Activated T-helper 1 cell treated with anti-CD3 and anti-CD28 coated beads, Interleukin-12 subunit alpha, Interleukin-12 subunit beta, Interleukin-2, Interleukin-4 antibody, amounts not matched to agents 30 ng/mL and 10 ng/mL and 1 ng/mL, durations not matched to agents 14 hours and 24 hours and 36 hours (primary cell): ENCODE measurements around the gene RPS6KA2. TPM values are rescaled to one million over a fixed set of nuclear protein-coding genes. Genes with fewer than 3 reads are reported as not detected.

ENCODE experiments used
- DNase-seq: peaks from one replicate; pipeline ENCODE4 v3.0.0; 2021; ENCODE audit warnings: low spot score
- H3K27ac Mint-ChIP-seq: one replicate; pipeline ENCODE4 v1.8.0; 2021; ENCODE audit warnings: mild to moderate bottlenecking, mixed read lengths
- H3K27me3 Mint-ChIP-seq: one replicate; pipeline ENCODE4 v1.8.0; 2022; ENCODE audit warnings: mild to moderate bottlenecking, moderate library complexity, mixed read lengths; ENCODE audit not compliant: insufficient read depth
- H3K36me3 Mint-ChIP-seq: one replicate; pipeline ENCODE4 v1.8.0; 2021; ENCODE audit warnings: low read depth, mixed read lengths
- H3K4me1 Mint-ChIP-seq: one replicate; pipeline ENCODE4 v1.8.0; 2021; ENCODE audit warnings: low read depth, mixed read lengths
- H3K4me3 Mint-ChIP-seq: one replicate; pipeline ENCODE4 v1.8.0; 2021; ENCODE audit warnings: mild to moderate bottlenecking, moderate library complexity, mixed read lengths
- H3K9me3 Mint-ChIP-seq: one replicate; pipeline ENCODE4 v1.8.0; 2021; ENCODE audit warnings: mixed read lengths
- intact Hi-C: fragments of 100-400 bp; cut with micrococcal nuclease; formaldehyde crosslinking; loops from one replicate; pipeline ENCODE4 v1.15.1; 2024
- total RNA-seq: library from RNA; stranded (reverse); gene quantifications from 2 replicates; pipeline ENCODE4 v1.2.3, GENCODE V29; 2022

Gene RPS6KA2
- total RNA-seq, 1 donor from 2014 or later: 2.0 TPM

DNA sequence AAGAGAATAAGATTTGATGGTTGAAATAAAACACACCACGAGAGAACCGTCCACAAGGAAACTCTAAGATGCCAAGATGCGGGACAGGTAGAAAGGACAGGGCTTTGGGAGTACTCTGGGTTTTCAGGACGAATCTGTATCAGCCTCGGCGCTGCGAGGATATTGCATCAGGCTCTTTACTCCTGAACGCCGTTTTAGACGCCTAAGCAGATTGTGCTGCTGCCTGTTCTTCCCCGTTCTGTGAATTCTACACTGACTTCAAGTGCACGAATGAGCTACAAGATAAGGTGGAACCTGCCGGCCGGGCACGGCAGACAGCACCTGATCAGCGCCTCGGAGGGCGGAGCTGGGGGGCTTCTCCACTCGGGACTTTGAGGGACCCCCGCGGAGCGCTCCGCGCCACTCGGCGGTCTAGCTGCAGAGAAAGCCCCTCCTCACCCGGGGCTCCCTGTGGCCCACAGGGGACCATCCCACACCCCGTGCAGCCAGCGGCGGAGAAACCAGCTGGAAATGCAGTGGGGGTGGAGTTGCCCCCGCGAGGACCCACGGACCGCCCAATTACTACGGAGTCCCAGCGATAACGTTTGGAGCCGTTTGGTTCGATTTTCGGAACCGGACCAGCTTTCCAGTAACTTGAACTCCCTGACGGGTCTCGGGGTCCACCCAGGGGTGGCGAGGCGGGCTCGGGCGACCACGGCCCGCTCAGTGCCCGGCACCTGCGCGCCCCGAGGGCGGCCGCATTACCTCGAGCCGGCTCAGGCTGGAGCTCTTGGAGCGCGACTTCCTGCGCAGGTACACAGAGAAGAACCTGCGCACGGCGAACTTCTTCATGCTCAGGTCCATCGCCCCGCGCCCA is 646 bp downstream of the RPS6KA2 start:
- H3K36me3 Mint-ChIP-seq: no peaks in the 10 kb centered on the region
- intact Hi-C loops: loop anchor here (1.0 to 5.0 kb wide), 10 partner anchors 38 to 724 kb away; partner anchors contain the start of gene CEP43
- H3K27me3 Mint-ChIP-seq: peaks cover 46% of the 10 kb centered on the region
- H3K4me1 Mint-ChIP-seq: peaks cover 29% of the 10 kb centered on the region
- peak; percentile 8 for DNase-seq
- H3K4me3 Mint-ChIP-seq: peak overlapping the region; percentile 82
- no peaks in the 10 kb centered on the region for H3K9me3 Mint-ChIP-seq
- no peak overlapping the region for H3K27ac Mint-ChIP-seq

- peaks cover 29% of the 10 kb centered on the region for H3K4me1 Mint-ChIP-seq
- H3K27ac Mint-ChIP-seq: no peak overlapping the region
- H3K4me3 Mint-ChIP-seq: no peak overlapping the region
- no peak for DNase-seq
- intact Hi-C loops: loop anchor here (5.0 kb wide), 1 partner anchor 348 kb away; no protein-coding TSS in a partner anchor
- H3K27me3 Mint-ChIP-seq: peaks cover 46% of the 10 kb centered on the region
- H3K36me3 Mint-ChIP-seq: no peaks in the 10 kb centered on the region
- H3K9me3 Mint-ChIP-seq: no peaks in the 10 kb centered on the region
These were observed 1.7 kb downstream of the RPS6KA2 start for GRCh38 chr6:166625356-166625755.

- peaks cover 40% of the 10 kb centered on the region for H3K27me3 Mint-ChIP-seq
These were observed 2.8 kb downstream of the RPS6KA2 start for GRCh38 chr6:166624275-166624674.

GRCh38 chr6:166623318-166623717 is 3.7 kb downstream of the RPS6KA2 start:
- Mint-ChIP-seq H3K4me1 (peaks cover 15% of the 10 kb centered on the region), H3K27ac (no peak overlapping the region), H3K27me3 (peaks cover 35% of the 10 kb centered on the region), H3K4me3 (no peak overlapping the region), H3K36me3 (no peaks in the 10 kb centered on the region), H3K9me3 (no peaks in the 10 kb centered on the region)
- no peak for DNase-seq
- intact Hi-C loops: no loop called here

More at GRCh38 chr6:166624275-166624674, 2.8 kb downstream of the RPS6KA2 start:
- H3K4me1 Mint-ChIP-seq: peaks cover 23% of the 10 kb centered on the region
- no peak for DNase-seq
- no peaks in the 10 kb centered on the region for H3K36me3 Mint-ChIP-seq
- intact Hi-C loops: no loop called here
- H3K9me3 Mint-ChIP-seq: no peaks in the 10 kb centered on the region
- no peak overlapping the region for H3K4me3 Mint-ChIP-seq
- no peak overlapping the region for H3K27ac Mint-ChIP-seq

DNA sequence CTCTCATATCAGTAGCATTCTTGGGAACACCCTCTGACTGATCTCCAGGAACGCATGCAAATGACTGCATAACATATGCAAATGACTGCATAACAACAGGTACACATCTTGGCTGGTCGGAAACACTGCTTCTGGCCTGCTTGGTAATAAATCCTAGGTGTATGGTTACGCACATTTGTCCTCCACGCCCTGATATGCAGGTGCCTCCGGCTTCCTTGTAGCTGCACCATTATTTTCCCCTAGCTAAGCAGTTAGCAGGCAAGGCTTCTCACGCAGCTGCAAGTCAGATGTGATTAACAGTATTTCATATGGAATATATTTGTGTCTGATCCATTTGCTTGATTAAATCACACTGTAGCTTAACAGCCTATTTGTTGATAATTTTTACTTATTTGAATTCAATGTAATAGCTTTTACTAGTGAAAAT is 5.9 kb downstream of the RPS6KA2 start:
- H3K4me1 Mint-ChIP-seq: peaks cover 8% of the 10 kb centered on the region
- DNase-seq: no peak
- H3K27me3 Mint-ChIP-seq: peaks cover 28% of the 10 kb centered on the region
- intact Hi-C loops: no loop called here
- no peaks in the 10 kb centered on the region for H3K9me3 Mint-ChIP-seq
- H3K27ac Mint-ChIP-seq: no peak overlapping the region
- no peak overlapping the region for H3K4me3 Mint-ChIP-seq
- H3K36me3 Mint-ChIP-seq: no peaks in the 10 kb centered on the region

DNA sequence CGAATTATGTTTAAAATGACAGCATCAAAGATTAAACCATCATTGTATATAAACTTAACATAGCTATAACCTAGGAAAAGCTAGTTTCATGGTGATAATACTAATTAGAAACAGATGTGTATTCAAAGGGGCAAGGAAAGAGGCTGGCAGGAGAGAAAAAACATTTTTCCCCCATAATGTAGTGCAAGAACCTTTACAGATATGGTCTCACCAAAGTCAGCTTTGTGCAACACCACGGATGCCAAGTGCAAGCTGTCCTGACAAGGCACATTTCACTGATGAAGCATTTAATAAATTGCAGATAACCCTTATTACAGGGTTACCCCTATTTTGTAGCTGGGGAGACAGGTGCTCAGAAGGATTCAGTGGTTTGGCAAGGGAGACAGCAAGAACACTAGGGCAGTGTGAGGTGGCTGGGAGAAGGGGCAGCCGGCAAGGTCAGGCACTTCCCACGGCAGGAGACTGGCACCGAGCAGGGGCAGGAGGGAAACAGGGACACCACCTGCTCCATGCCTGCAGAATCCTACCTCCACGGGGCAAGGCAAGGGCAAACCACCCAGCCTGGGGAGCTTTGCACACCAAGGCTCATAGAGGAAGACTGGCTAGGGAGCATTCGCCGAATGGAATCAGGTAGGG is 6.5 kb downstream of the RPS6KA2 start:
- Mint-ChIP-seq H3K4me1 (peaks cover 3% of the 10 kb centered on the region), H3K27ac (no peak overlapping the region), H3K9me3 (no peaks in the 10 kb centered on the region), H3K27me3 (peaks cover 23% of the 10 kb centered on the region), H3K4me3 (no peak overlapping the region), H3K36me3 (no peaks in the 10 kb centered on the region)
- intact Hi-C loops: no loop called here
- DNase-seq: no peak

DNA sequence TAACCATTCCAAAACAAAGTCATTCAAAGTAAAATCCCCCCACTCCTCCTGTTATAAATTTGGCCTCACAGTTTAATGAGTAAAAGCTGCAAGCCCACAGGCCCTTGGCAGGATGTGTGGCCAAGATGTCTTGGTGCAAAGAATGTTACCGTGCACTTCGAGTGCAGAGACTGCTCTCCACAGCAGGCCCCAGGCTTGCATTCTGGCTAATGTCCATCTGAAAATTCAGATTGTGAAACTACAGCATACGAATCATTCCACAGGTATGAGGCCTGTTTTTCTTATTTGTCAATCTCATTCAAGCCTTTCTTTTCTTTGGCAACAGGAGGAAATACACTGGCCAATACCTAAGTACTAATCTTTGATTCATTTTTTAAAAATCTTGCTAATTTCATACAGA is 7.1 kb downstream of the RPS6KA2 start:
- intact Hi-C loops: no loop called here
- no peak overlapping the region for H3K27ac Mint-ChIP-seq

GRCh38 chr6:166618866-166619761 is 7.9 kb downstream of the RPS6KA2 start:
- intact Hi-C loops: no loop called here
- Mint-ChIP-seq H3K4me1 (no peaks in the 10 kb centered on the region), H3K9me3 (no peaks in the 10 kb centered on the region), H3K27me3 (peaks cover 15% of the 10 kb centered on the region), H3K4me3 (no peak overlapping the region), H3K27ac (no peak overlapping the region), H3K36me3 (no peaks in the 10 kb centered on the region)
- DNase-seq: no peak

More for the DNA sequence above, 7.1 kb downstream of the RPS6KA2 start:
- Mint-ChIP-seq H3K27me3 (peaks cover 16% of the 10 kb centered on the region), H3K4me1 (no peaks in the 10 kb centered on the region), H3K4me3 (no peak overlapping the region), H3K36me3 (no peaks in the 10 kb centered on the region), H3K9me3 (no peaks in the 10 kb centered on the region)
- no peak for DNase-seq

GRCh38 chr6:166618251-166618650 is 8.8 kb downstream of the RPS6KA2 start:
- Mint-ChIP-seq H3K36me3 (no peaks in the 10 kb centered on the region), H3K27me3 (peaks cover 9% of the 10 kb centered on the region), H3K9me3 (no peaks in the 10 kb centered on the region), H3K27ac (no peak overlapping the region), H3K4me1 (no peaks in the 10 kb centered on the region), H3K4me3 (no peak overlapping the region)
- DNase-seq: no peak
- intact Hi-C loops: no loop called here

GRCh38 chr6:166617359-166617758 is 9.7 kb downstream of the RPS6KA2 start:
- DNase-seq: no peak
- H3K4me1 Mint-ChIP-seq: no peaks in the 10 kb centered on the region
- H3K4me3 Mint-ChIP-seq: no peak overlapping the region
- H3K27me3 Mint-ChIP-seq: no peaks in the 10 kb centered on the region
- no peaks in the 10 kb centered on the region for H3K36me3 Mint-ChIP-seq
- H3K9me3 Mint-ChIP-seq: no peaks in the 10 kb centered on the region
- H3K27ac Mint-ChIP-seq: no peak overlapping the region
- intact Hi-C loops: no loop called here

DNA sequence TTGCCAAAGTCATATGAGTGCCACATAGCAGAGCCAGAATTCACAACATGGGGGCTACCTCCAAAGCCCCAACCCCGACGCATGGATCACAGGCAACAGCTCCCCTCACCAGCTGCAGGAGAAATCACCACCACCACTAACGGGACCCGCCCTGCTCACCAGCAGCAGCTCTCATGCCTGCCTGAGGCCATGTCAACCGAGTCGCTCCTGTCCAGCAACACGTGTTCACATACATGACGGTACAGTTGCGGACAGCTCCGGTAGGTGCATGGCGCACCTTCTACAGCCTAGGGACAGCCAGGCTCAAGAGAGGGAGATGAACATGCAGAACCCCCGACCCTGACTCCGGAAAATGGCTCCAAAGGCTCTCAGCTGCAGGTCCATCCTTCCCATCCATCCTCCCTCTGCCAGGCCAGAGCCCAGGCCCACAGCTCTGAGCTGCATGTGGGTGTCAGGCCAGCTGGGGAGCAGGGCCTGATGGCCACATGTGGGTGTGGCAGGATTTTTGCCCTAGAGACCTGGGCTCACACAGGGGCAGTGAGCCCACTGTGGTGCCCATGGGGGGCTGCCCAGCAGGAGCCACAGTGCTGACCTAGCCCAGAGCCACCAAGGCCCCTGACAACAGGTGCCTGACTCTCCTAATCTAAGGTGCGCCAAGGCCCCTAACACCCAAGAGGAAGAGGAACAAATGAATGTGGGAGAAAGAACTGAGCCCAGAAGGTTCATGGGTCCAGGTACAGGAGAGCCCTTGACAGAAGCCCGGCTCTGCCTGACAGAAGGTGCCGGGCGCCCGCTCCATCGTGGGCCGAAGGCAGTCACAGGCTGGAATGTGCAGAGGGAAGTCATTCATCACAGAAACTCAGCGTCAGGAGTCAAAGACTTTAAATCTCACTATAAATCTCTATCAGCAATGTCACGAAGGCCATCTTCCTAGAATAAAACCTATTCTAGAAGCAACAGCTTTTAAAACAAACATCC is 10.5 kb downstream of the RPS6KA2 start:
- H3K27ac Mint-ChIP-seq: no peak overlapping the region
- DNase-seq: no peak

More for the DNA sequence above, 10.5 kb downstream of the RPS6KA2 start:
- intact Hi-C loops: no loop called here
- no peaks in the 10 kb centered on the region for H3K27me3 Mint-ChIP-seq
- no peak overlapping the region for H3K4me3 Mint-ChIP-seq
- no peaks in the 10 kb centered on the region for H3K9me3 Mint-ChIP-seq
- no peaks in the 10 kb centered on the region for H3K4me1 Mint-ChIP-seq
- H3K36me3 Mint-ChIP-seq: no peaks in the 10 kb centered on the region
